Brain microvascular endothelial cell (primary cell): ENCODE results near the gene ZNF608.

Source experiments
- DNase-seq: peaks from one replicate; pipeline ENCODE4 v3.0.0-alpha.2; 2020
- H3K27ac ChIP-seq: fragments of 250-450 bp; sonication (Bioruptor Pico); 2 replicates; pipeline ENCODE4 v1.5.1; 2020; ENCODE audit warnings: mild to moderate bottlenecking, moderate library complexity
- H3K27me3 ChIP-seq: fragments of 250-450 bp; sonication (Bioruptor Pico); replicated peaks from 2 replicates; pipeline ENCODE4 v1.5.1; 2020; ENCODE audit warnings: mild to moderate bottlenecking
- H3K36me3 ChIP-seq: fragments of 250-450 bp; sonication (Bioruptor Pico); replicated peaks from 2 replicates; pipeline ENCODE4 v1.5.1; 2020; ENCODE audit warnings: mild to moderate bottlenecking
- H3K4me3 ChIP-seq: 2 replicates; pipeline ENCODE4 v1.5.1; 2011; ENCODE audit warnings: low read depth, mild to moderate bottlenecking, control low read depth, low read length, moderate library complexity
- in situ Hi-C: cut with HindIII; loops from 2 replicates; pipeline ENCODE4 v1.10.0; 2017; ENCODE audit warnings: low sequenced_read_pairs, low pct_ligation_motif_present
- TF ChIP-seq, protein P1 (sequence below): IDR thresholded peaks from 2 replicates; pipeline ENCODE4 v1.5.1; 2011; ENCODE audit warnings: low read depth, mild to moderate bottlenecking, moderate library complexity, low read length, control low read depth, inconsistent platforms; ENCODE audit errors: missing control alignments

ZNF608 gene

GRCh38 chr5:124761010-124761409, 14.6 kb upstream of the ZNF608 start:
- H3K27me3 ChIP-seq, result no peaks in the 10 kb centered on the region
- H3K4me3 ChIP-seq, result no peak overlapping the region
- H3K36me3 ChIP-seq, result no peaks in the 10 kb centered on the region
- H3K27ac ChIP-seq, result no peak overlapping the region
- in situ Hi-C loops, result no loop called here
- TF ChIP-seq, protein P1, sequence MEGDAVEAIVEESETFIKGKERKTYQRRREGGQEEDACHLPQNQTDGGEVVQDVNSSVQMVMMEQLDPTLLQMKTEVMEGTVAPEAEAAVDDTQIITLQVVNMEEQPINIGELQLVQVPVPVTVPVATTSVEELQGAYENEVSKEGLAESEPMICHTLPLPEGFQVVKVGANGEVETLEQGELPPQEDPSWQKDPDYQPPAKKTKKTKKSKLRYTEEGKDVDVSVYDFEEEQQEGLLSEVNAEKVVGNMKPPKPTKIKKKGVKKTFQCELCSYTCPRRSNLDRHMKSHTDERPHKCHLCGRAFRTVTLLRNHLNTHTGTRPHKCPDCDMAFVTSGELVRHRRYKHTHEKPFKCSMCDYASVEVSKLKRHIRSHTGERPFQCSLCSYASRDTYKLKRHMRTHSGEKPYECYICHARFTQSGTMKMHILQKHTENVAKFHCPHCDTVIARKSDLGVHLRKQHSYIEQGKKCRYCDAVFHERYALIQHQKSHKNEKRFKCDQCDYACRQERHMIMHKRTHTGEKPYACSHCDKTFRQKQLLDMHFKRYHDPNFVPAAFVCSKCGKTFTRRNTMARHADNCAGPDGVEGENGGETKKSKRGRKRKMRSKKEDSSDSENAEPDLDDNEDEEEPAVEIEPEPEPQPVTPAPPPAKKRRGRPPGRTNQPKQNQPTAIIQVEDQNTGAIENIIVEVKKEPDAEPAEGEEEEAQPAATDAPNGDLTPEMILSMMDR, result no peak
- DNase-seq, result no peak

- in situ Hi-C loops, result no loop called here
- Histone ChIP-seq H3K36me3 (no peaks in the 10 kb centered on the region), H3K27me3 (no peaks in the 10 kb centered on the region), H3K27ac (no peak overlapping the region), H3K4me3 (no peak overlapping the region)
- TF ChIP-seq, protein P1, result no peak
- DNase-seq, result no peak
Observed at GRCh38 chr5:124760608-124761007, 14.2 kb upstream of the ZNF608 start.

- TF ChIP-seq, protein P1, result no peak
- no peak overlapping the region for H3K4me3 ChIP-seq
- no peak for DNase-seq
- in situ Hi-C loops, result no loop called here
- H3K27me3 ChIP-seq, result no peaks in the 10 kb centered on the region
- no peaks in the 10 kb centered on the region for H3K36me3 ChIP-seq
- H3K27ac ChIP-seq, result no peak overlapping the region
Observed at GRCh38 chr5:124755565-124755964, 9.1 kb upstream of the ZNF608 start.

- Histone ChIP-seq H3K4me3 (no peak overlapping the region), H3K27me3 (no peaks in the 10 kb centered on the region), H3K27ac (no peak overlapping the region), H3K36me3 (no peaks in the 10 kb centered on the region)
- in situ Hi-C loops, result no loop called here
- TF ChIP-seq, protein P1, result no peak
- DNase-seq, result no peak
Observed at GRCh38 chr5:124755041-124755440, 8.6 kb upstream of the ZNF608 start.

- DNase-seq, result no peak
- Histone ChIP-seq H3K27ac (no peak overlapping the region), H3K27me3 (no peaks in the 10 kb centered on the region), H3K36me3 (no peaks in the 10 kb centered on the region), H3K4me3 (no peak overlapping the region)
- TF ChIP-seq, protein P1, result no peak
- in situ Hi-C loops, result no loop called here
Observed at GRCh38 chr5:124754206-124754927, 7.9 kb upstream of the ZNF608 start.
